NB4 (cell line): ENCODE measurements around the gene LAMTOR5.

Experiments
- POLR2A ChIP-seq: IDR thresholded peaks from 2 replicates; pipeline ENCODE4 v1.6.1; 2011; ENCODE audit warnings: mild to moderate bottlenecking; ENCODE audit not compliant: insufficient read length; ENCODE audit errors: extremely low read depth
- TF ChIP-seq, protein P1 (sequence below): IDR thresholded peaks from one replicate; pipeline ENCODE4 v1.5.1; 2012; ENCODE audit warnings: low read depth, low read length
- TF ChIP-seq, protein P2 (sequence below): IDR thresholded peaks from 2 replicates; pipeline ENCODE4 v1.6.1; 2011; ENCODE audit warnings: low read depth, low read length

DNA sequence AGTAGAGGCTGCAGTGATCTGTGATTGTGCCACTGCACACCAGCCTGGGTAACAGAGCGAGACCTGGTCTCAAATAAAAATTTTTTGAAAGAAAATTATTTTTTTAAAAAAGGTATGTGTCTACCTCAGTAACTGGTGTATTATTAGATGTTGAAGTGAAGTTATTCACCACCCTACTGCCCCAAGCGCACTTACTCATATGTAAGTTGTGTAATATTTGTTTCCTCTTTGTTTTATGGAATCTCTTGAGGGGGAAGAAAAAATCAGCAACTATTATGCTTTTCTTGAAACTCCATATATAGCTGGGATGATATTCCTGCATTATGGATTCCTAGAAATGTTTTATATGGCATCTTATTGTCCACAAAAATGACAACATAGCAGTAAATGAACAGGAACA, 47.1 kb downstream of the LAMTOR5 start:
- TF ChIP-seq, protein P1, sequence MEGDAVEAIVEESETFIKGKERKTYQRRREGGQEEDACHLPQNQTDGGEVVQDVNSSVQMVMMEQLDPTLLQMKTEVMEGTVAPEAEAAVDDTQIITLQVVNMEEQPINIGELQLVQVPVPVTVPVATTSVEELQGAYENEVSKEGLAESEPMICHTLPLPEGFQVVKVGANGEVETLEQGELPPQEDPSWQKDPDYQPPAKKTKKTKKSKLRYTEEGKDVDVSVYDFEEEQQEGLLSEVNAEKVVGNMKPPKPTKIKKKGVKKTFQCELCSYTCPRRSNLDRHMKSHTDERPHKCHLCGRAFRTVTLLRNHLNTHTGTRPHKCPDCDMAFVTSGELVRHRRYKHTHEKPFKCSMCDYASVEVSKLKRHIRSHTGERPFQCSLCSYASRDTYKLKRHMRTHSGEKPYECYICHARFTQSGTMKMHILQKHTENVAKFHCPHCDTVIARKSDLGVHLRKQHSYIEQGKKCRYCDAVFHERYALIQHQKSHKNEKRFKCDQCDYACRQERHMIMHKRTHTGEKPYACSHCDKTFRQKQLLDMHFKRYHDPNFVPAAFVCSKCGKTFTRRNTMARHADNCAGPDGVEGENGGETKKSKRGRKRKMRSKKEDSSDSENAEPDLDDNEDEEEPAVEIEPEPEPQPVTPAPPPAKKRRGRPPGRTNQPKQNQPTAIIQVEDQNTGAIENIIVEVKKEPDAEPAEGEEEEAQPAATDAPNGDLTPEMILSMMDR = no peak
- no peak for TF ChIP-seq POLR2A
- TF ChIP-seq, protein P2, sequence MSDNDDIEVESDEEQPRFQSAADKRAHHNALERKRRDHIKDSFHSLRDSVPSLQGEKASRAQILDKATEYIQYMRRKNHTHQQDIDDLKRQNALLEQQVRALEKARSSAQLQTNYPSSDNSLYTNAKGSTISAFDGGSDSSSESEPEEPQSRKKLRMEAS = no peak
